ENCODE results near the gene NKIRAS2.

The NKIRAS2 gene

DNA sequence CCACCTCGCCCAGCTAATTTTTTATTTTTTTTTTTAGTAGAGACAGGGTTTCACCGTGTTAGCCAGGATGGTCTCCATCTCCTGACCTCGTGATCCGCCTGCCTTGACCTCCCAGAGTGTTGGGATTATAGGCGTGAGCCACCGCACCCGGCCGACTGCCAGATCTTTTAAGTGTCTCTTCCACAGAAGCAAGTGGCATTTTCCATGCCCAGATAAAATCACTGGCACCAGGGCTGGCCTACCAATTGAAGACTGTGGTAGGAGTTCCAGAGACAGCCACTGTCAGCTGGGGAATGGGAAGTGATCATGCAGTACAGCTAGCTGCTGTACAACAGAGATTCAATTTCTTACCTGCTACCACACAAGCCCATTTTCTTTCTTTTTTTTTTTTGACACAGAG lies 35.4 kb upstream of the NKIRAS2 start:
- in situ Hi-C loops (cut with HindIII; ENCODE audit: low sequenced_read_pairs) = no loop called here
- TF ChIP-seq, protein P1, sequence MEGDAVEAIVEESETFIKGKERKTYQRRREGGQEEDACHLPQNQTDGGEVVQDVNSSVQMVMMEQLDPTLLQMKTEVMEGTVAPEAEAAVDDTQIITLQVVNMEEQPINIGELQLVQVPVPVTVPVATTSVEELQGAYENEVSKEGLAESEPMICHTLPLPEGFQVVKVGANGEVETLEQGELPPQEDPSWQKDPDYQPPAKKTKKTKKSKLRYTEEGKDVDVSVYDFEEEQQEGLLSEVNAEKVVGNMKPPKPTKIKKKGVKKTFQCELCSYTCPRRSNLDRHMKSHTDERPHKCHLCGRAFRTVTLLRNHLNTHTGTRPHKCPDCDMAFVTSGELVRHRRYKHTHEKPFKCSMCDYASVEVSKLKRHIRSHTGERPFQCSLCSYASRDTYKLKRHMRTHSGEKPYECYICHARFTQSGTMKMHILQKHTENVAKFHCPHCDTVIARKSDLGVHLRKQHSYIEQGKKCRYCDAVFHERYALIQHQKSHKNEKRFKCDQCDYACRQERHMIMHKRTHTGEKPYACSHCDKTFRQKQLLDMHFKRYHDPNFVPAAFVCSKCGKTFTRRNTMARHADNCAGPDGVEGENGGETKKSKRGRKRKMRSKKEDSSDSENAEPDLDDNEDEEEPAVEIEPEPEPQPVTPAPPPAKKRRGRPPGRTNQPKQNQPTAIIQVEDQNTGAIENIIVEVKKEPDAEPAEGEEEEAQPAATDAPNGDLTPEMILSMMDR (IDR thresholded peaks at IDR 0.05; ENCODE audit: low read depth, low read length, missing control alignments) = no peak
- DNase-seq (ENCODE audit: low read depth) = no peak
- no peak overlapping the region for H3K4me3 ChIP-seq (ENCODE audit: low read depth, low read length)

DNA sequence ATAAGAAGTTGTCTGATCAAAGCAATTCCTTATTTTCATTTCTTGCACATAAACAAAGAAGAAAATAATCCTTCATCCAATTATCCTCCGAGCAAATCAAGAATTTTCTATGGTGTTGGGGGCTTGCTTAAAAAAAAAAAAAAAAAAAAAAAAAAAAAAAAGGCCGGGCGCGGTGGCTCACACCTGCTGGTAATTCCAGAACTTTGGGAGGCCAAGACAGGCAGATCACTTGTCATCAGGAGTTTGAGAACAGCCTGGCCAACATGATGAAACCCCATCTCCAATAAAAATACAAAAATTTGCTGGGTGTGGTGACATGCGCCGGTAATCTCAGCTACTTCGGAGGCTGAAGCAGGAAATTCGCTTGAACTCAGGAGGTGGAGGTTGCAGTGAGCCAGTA lies 34.0 kb upstream of the NKIRAS2 start:
- TF ChIP-seq, protein P1 (IDR thresholded peaks at IDR 0.05; ENCODE audit: low read depth, low read length, missing control alignments) = no peak
- no peak overlapping the region for H3K4me3 ChIP-seq (ENCODE audit: low read depth, low read length)
- in situ Hi-C loops (cut with HindIII; ENCODE audit: low sequenced_read_pairs) = no loop called here
- DNase-seq (ENCODE audit: low read depth) = no peak

DNA sequence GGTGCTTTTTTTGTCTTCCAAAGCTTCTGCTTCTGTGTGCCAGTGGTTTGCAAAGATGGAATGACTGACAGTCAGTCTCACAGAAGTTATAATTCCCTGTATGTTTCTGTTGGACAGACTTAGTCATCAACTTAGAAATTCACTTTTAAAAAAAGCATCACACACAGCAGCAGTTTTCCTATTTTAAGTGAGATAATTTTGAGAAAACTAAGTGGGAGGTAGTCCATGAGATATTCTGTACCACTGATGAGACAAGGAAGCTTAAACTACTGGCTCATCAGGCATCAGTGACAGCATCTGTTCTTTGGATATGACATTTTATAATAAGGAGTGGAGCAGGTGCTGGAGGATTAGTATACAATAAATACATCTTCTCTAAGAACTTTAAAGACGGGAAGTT lies 33.3 kb upstream of the NKIRAS2 start:
- DNase-seq (ENCODE audit: low read depth) = no peak
- TF ChIP-seq, protein P1 (IDR thresholded peaks at IDR 0.05; ENCODE audit: low read depth, low read length, missing control alignments) = no peak
- in situ Hi-C loops (cut with HindIII; ENCODE audit: low sequenced_read_pairs) = no loop called here
- H3K4me3 ChIP-seq (ENCODE audit: low read depth, low read length) = no peak overlapping the region

DNA sequence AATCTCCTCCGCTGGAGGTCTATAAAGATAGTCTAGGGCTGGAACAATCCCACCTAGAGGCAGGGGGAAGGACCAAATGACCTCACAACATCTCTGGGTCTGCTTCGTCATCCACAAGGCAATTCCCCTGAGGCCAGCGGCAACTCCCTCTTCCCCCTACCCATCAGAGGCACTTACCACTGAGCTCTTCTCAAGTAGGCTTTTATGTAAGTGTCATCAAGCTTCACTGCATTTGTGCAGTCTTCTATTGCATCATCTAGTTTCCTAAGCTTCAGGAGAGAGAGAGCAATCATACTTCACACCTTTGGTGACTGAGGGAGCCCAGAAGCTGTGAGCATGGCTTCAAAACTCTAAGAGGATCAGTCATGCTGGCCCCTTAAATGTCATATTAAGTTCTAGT lies 32.2 kb upstream of the NKIRAS2 start:
- in situ Hi-C loops (cut with HindIII; ENCODE audit: low sequenced_read_pairs) = no loop called here
- TF ChIP-seq, protein P1 (IDR thresholded peaks at IDR 0.05; ENCODE audit: low read depth, low read length, missing control alignments) = no peak
- no peak overlapping the region for H3K4me3 ChIP-seq (ENCODE audit: low read depth, low read length)
- no peak for DNase-seq (ENCODE audit: low read depth)

DNA sequence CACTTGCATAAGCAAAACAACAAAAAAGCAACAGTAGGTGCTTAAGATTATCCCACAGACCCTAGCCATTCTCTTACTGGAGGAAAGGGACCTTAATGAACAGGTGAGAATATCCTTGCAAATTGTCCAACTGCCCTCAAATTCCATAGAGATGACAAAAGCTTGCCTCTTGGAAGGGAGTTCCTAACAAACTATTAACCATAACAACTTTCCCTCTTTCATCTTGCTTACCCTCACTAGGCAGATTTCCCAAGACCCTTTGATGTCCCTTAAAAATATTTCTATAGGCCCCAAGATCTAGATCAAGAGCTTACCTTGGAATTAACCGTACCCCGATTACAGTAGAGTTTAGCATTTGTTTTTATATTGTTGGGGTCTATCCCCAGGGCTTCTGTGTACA lies 31.5 kb upstream of the NKIRAS2 start:
- no peak for DNase-seq (ENCODE audit: low read depth)
- no peak overlapping the region for H3K4me3 ChIP-seq (ENCODE audit: low read depth, low read length)
- TF ChIP-seq, protein P1 (IDR thresholded peaks at IDR 0.05; ENCODE audit: low read depth, low read length, missing control alignments) = no peak
- in situ Hi-C loops (cut with HindIII; ENCODE audit: low sequenced_read_pairs) = no loop called here

DNA sequence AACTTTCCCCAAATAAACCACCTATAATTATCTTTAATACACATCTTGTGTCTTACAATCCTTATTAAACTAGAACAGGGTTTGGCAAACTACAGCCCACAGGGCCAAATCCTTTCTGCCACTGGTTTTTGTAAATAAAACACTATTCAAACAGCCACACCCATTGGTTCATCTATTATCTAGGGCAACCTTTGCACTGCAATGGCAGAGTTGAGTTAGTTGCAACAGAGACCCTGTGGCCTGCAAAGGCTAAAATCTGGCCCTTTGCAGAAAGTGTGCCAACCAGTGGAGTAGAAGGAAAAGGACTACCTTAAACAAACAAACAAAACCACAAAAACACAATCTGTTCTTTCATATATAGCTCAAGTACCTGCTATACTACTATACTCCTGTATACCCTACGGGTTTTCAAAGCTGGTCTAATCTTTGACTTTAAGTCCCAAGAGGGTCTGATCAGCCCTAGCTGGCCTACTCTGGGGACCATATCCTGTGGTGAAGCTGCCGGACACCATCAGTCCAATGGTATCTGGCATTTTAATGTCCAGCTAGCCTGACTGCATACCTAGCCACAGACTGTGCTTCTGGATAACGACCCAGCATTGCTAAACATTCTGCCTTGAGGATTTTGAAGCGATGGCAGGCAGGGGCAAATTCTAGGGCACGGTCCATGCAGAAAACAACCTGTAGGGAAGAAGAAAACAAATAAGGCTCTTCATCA lies 30.0 kb upstream of the NKIRAS2 start:
- in situ Hi-C loops (cut with HindIII; ENCODE audit: low sequenced_read_pairs) = no loop called here
- DNase-seq (ENCODE audit: low read depth) = no peak

More for the DNA sequence above, 30.0 kb upstream of the NKIRAS2 start:
- TF ChIP-seq, protein P1 (IDR thresholded peaks at IDR 0.05; ENCODE audit: low read depth, low read length, missing control alignments) = no peak
- no peak overlapping the region for H3K4me3 ChIP-seq (ENCODE audit: low read depth, low read length)
